GM12878 (cell line): ENCODE results near the gene KIF24. TPM values are rescaled to one million over a fixed set of nuclear protein-coding genes. Genes with fewer than 3 reads are reported as not detected.
"Not testable (repeated sequence)": the region's sequence is repeated elsewhere in the genome, so short reads cannot be mapped to it uniquely, and the experiment has no call there.

ENCODE experiments used
- ATAC-seq: fragments of 200-7000 bp; cut with Tn5 transposase; 3 replicates; pipeline ENCODE4 v1.9.1; 2020; ENCODE audit warnings: mild to moderate bottlenecking, moderate library complexity
- BruUV-seq: library from RNA; stranded (reverse); fragments of 400-500 nt; replicated peaks from 2 replicates; lab custom pipeline; 2021; lab: Mats Ljungman, UMichigan
- CTCF ChIA-PET: fragments of 300-600 bp; sonication (Branson Sonifier 250); formaldehyde crosslinking; extraction: SDS; loops from one replicate; lab custom pipeline; 2021; ENCODE audit warnings: inconsistent platforms; lab: Yijun Ruan, JAX
- POLR2A ChIA-PET: fragments of 350-600 bp; formaldehyde crosslinking; extraction: SDS; loops from one replicate; lab custom pipeline; 2021; ENCODE audit warnings: inconsistent platforms; lab: Charles Lee
- RAD21 ChIA-PET: fragments of 300-600 bp; sonication (Branson Sonifier 250); formaldehyde crosslinking; loops from one replicate; lab custom pipeline; 2023; ENCODE audit warnings: antibody characterized with exemption; ENCODE audit not compliant: unreplicated experiment; lab: Charles Lee
- SMC1A ChIA-PET: fragments of 300-600 bp; sonication (Branson Sonifier 250); formaldehyde crosslinking; loops from one replicate; lab custom pipeline; 2023; ENCODE audit not compliant: unreplicated experiment, uncharacterized antibody; lab: Charles Lee
- DNase-seq: peaks from one replicate; pipeline ENCODE4 v3.0.0-alpha.2; 2011; ENCODE audit warnings: low read depth, low spot score
- FAIRE-seq: peaks from 3 replicates; lab custom pipeline; 2011; peaks lifted over from hg19 to GRCh38; lab: Jason Lieb, UNC
- H2AFZ ChIP-seq: 2 replicates; pipeline ENCODE4 v1.6.0; 2011; ENCODE audit warnings: low read depth, low read length, control low read depth; ENCODE audit not compliant: control insufficient read depth
- H3K27ac ChIP-seq: 2 replicates; pipeline ENCODE4 v1.5.1; 2011; ENCODE audit warnings: control low read depth; ENCODE audit not compliant: control insufficient read depth, insufficient read depth
- H3K27me3 ChIP-seq, 2 experiments: replicated peaks in 1 of 2; 2 replicates each; pipeline versions ENCODE4 v1.6.0 to v1.6.1; 2011; ENCODE audit warnings: low read length in 1 of 2; ENCODE audit not compliant: control insufficient read depth in 2 of 2, insufficient read depth in 2 of 2
- H3K36me3 ChIP-seq, 2 experiments: 2 replicates each; pipeline ENCODE4 v1.5.1; 2011; ENCODE audit warnings: low read length in 1 of 2; ENCODE audit not compliant: control insufficient read depth in 2 of 2, insufficient read depth in 2 of 2
- H3K4me1 ChIP-seq: 2 replicates; pipeline ENCODE4 v1.6.1; 2011; ENCODE audit warnings: mild to moderate bottlenecking, low read length, moderate library complexity, mixed read lengths; ENCODE audit not compliant: control insufficient read depth, insufficient read depth
- H3K4me2 ChIP-seq: 2 replicates; pipeline ENCODE4 v1.6.0; 2011; ENCODE audit warnings: control low read depth; ENCODE audit not compliant: control insufficient read depth, insufficient read depth
- H3K4me3 ChIP-seq: fragments of 200-600 bp; sonication (generic); 2 replicates; pipeline ENCODE4 v1.5.1; 2016
- H3K79me2 ChIP-seq: 2 replicates; pipeline ENCODE4 v1.6.0; 2011; ENCODE audit warnings: low read length; ENCODE audit not compliant: control insufficient read depth, insufficient read depth
- H3K9ac ChIP-seq: 2 replicates; pipeline ENCODE4 v1.8.0; 2011; ENCODE audit warnings: low read length, control low read depth, mixed read lengths; ENCODE audit not compliant: control insufficient read depth, insufficient read depth
- H3K9me3 ChIP-seq: replicated peaks from 3 replicates; pipeline ENCODE4 v1.5.1; 2011; ENCODE audit warnings: mild to moderate bottlenecking, low read length; ENCODE audit not compliant: control insufficient read depth, insufficient read depth
- H4K20me1 ChIP-seq: 2 replicates; pipeline ENCODE4 v1.6.0; 2011; ENCODE audit not compliant: control insufficient read depth, insufficient read depth
- BRCA1 ChIP-seq: IDR thresholded peaks from 2 replicates; pipeline ENCODE4 v1.6.1; 2011; ENCODE audit warnings: low read depth, low read length, improper control_type of control experiment
- KDM1A ChIP-seq: fragments of 200-600 bp; sonication (generic); IDR thresholded peaks from 2 replicates; pipeline ENCODE4 v1.6.1; 2016; ENCODE audit warnings: borderline replicate concordance
- LARP7 ChIP-seq: fragments of 450-650 bp; IDR thresholded peaks from 2 replicates; pipeline ENCODE4 v1.6.1; 2017; ENCODE audit warnings: mild to moderate bottlenecking
- MXI1 ChIP-seq: fragments of 150-350 bp; IDR thresholded peaks from 2 replicates; pipeline ENCODE4 v1.6.1; 2011; ENCODE audit warnings: low read depth, mild to moderate bottlenecking, inconsistent platforms, low read length, improper control_type of control experiment
- RCOR1 ChIP-seq: conservative IDR thresholded peaks from 2 replicates; pipeline ENCODE4 v1.6.1; 2012; ENCODE audit warnings: low read depth, low read length, improper control_type of control experiment
- SP1 ChIP-seq: IDR thresholded peaks from one replicate; pipeline ENCODE4 v1.6.1; 2011; ENCODE audit warnings: low read depth, low read length
- TCF7 ChIP-seq: IDR thresholded peaks from 2 replicates; pipeline ENCODE4 v1.6.1; 2014; ENCODE audit warnings: antibody characterized with exemption, borderline replicate concordance
- WGBS: methylation state at CpG from one replicate; pipeline ENCODE4 v1.1.6; 2016; ENCODE audit warnings: low lambda C conversion rate; ENCODE audit not compliant: insufficient replicate concordance, insufficient coverage; ENCODE audit errors: missing lambda C conversion rate; 5-methylcytosine and 5-hydroxymethylcytosine counted together
- in situ Hi-C: fragments of 300-500 bp; cut with MboI; formaldehyde crosslinking; loops from 9 replicates; pipeline ENCODE4 v1.14.3; 2018; ENCODE audit warnings: mixed read lengths
- intact Hi-C: fragments of 100-400 bp; cut with micrococcal nuclease; formaldehyde crosslinking; loops from one replicate; pipeline ENCODE4 v1.14.2; 2022; ENCODE audit not compliant: unreplicated experiment
- polyA plus RNA-seq, 11 experiments: library from polyadenylated mRNA; depleted of rRNA in 4 of 11; unstranded in 6 of 11; stranded (reverse) in 5 of 11; fragments of >200 nt; fragmentation: Nextera tagmentation in 4 of 11; fragmentation: Illumina TruSeq in 1 of 11; extraction: Ambion mirVana in 4 of 11; extraction: Trizol in 1 of 11; gene quantifications; 1 replicate in 1 of 11; 2 replicates in 10 of 11; pipeline versions ENCODE4 v1.2.1 to v1.2.3, GENCODE V29; 2011 to 2016; ENCODE audit warnings: inconsistent platforms in 2 of 11, missing spikeins in 2 of 11, low read depth in 1 of 11
- total RNA-seq, 4 experiments: library from RNA; depleted of rRNA in 3 of 4; stranded (reverse); fragments of >200 nt in 3 of 4; fragmentation: Illumina TruSeq in 1 of 4; extraction: Trizol in 1 of 4; gene quantifications; 2 replicates each; pipeline versions ENCODE4 v1.2.1 to v1.2.3, GENCODE V29; 2013 to 2021
- TF ChIP-seq, protein P1 (sequence below): fragments of 450-650 bp; IDR thresholded peaks from 2 replicates; pipeline ENCODE4 v1.6.1; 2017; ENCODE audit warnings: mild to moderate bottlenecking

The KIF24 gene
- total and polyA plus RNA-seq, 10 of the 15 experiments (the other 5 are each of a cell fraction or from before 2014, with no cell fraction given): 0.58 to 6.7 (median 5.3) TPM

DNA sequence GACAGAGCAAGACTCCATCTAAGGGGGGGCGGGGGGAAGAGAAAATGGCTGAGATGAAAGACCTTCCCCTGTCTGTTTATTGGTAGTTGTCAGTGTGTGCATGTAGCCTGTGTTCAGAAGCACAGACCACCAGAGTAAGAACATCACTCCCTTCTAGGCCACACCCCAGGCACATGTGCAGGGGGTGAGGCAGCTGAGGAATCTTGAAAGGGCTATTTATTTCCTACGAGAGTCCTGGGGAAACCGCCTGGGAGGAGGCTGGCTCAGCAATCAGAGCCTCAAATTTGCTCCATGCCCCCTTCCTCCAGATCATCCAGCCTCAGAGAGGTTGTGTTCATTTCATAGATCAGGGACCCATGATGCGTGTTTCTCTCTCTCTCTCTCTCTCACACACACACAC, 40.6 kb upstream of the KIF24 start:
- H2AFZ ChIP-seq: no peak overlapping the region
- ChIA-PET POLR2A (no interaction called here), RAD21 (no interaction called here), CTCF (interaction anchor here (2.5 kb wide), 1 partner anchor 10 kb away, joined by 7 read pairs; no protein-coding TSS in a partner anchor), SMC1A (no interaction called here)
- H3K27ac ChIP-seq: no peak overlapping the region
- peaks cover 2% of the 10 kb centered on the region; the same call in 1 of the 3 replicates for H3K9me3 ChIP-seq
- no peaks in the 10 kb centered on the region for H4K20me1 ChIP-seq
- in situ Hi-C loops (no loop called here), intact Hi-C loops (no loop called here)
- no peak overlapping the region for H3K9ac ChIP-seq
- 61% methylated on average over 4 of the region's 4 CpGs for WGBS
- no peaks in the 10 kb centered on the region for H3K79me2 ChIP-seq
- no peak for FAIRE-seq
- H3K4me2 ChIP-seq: no peak overlapping the region
- TF ChIP-seq KDM1A (no peak), MXI1 (no peak), SP1 (no peak), TCF7 (no peak), BRCA1 (no peak), LARP7 (no peak), RCOR1 (no peak)
- TF ChIP-seq, protein P1, sequence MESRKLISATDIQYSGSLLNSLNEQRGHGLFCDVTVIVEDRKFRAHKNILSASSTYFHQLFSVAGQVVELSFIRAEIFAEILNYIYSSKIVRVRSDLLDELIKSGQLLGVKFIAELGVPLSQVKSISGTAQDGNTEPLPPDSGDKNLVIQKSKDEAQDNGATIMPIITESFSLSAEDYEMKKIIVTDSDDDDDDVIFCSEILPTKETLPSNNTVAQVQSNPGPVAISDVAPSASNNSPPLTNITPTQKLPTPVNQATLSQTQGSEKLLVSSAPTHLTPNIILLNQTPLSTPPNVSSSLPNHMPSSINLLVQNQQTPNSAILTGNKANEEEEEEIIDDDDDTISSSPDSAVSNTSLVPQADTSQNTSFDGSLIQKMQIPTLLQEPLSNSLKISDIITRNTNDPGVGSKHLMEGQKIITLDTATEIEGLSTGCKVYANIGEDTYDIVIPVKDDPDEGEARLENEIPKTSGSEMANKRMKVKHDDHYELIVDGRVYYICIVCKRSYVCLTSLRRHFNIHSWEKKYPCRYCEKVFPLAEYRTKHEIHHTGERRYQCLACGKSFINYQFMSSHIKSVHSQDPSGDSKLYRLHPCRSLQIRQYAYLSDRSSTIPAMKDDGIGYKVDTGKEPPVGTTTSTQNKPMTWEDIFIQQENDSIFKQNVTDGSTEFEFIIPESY: no peak
- H3K4me3 ChIP-seq: no peak overlapping the region
- BruUV-seq: no TSS peak
- no peaks in the 10 kb centered on the region for H3K4me1 ChIP-seq
- H3K36me3 ChIP-seq: no peaks in the 10 kb centered on the region
- no peaks in the 10 kb centered on the region for H3K27me3 ChIP-seq
- no peak for ATAC-seq
- no peak for DNase-seq

DNA sequence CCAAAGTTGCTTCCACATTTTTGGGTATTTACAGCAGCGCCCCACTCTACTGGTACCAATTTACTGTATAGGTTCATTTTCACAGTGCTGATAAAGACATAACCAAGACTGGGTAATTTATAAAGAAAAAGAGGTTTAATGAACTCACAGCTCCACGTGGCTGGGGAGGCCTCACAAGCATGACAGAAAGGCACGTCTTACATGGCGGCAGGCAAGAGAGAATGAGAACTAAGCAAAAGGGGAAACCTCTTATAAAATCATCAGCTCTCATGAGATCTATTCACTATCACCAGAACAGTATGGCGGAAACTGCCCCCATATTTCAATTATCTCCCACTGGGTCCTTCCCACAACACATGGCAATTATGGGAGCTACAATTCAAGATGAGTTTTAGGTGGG, 39.7 kb upstream of the KIF24 start:
- SMC1A ChIA-PET, DNase-seq, H3K9me3 ChIP-seq, H3K4me1 ChIP-seq, H3K36me3 ChIP-seq, POLR2A ChIA-PET, ATAC-seq, H3K4me3 ChIP-seq, H3K27ac ChIP-seq, in situ Hi-C loops, FAIRE-seq, H3K79me2 ChIP-seq, H2AFZ ChIP-seq, intact Hi-C loops, H3K4me2 ChIP-seq, H3K27me3 ChIP-seq, BruUV-seq, RAD21 ChIA-PET, H4K20me1 ChIP-seq, H3K9ac ChIP-seq: not testable (repeated sequence)
- whole genome bisulfite sequencing: 62% methylated on average over 5 of the region's 5 CpGs
- CTCF ChIA-PET: interaction anchor here (2.5 kb wide), 1 partner anchor 11 kb away, joined by 7 read pairs; no protein-coding TSS in a partner anchor

DNA sequence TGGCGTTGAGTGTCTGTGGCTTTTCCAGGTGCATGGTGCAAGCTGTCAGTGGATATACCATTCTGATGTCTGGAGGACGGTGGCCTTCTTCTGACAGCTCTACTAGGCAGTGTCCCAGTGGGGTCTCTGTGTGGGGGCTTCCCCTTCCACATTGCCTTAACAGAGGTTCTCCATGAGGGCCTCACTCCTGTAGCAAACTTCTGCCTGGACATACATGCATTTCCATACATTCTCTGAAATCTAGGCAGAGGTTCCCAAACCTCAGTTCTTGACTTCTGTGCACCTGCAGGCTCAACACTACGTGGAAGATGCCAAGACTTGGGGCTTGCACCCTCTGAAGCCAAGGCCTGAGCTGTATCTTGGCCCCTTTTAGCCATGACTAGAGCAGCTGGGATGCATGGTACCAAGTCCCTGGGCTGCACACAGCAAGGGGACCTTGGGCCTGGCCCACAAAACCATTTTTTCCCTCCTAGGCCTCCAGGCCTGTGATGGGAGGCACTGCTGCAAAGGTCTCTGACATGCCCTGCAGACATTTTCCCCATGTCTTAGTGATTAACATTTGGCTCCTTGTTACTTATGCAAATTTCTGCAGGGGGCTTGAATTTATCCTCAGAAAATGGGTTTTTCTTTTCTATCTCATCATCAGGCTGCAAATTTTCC, 38.8 kb upstream of the KIF24 start:
- FAIRE-seq, H3K79me2 ChIP-seq, POLR2A ChIA-PET: not testable (repeated sequence)

More for the DNA sequence above, 38.8 kb upstream of the KIF24 start:
- in situ Hi-C loops, H4K20me1 ChIP-seq, H3K36me3 ChIP-seq, H3K9ac ChIP-seq, H3K4me2 ChIP-seq, H3K27me3 ChIP-seq, CTCF ChIA-PET, RAD21 ChIA-PET, BruUV-seq, SMC1A ChIA-PET, H3K9me3 ChIP-seq, H3K4me3 ChIP-seq, intact Hi-C loops, ATAC-seq, DNase-seq, H3K27ac ChIP-seq, H3K4me1 ChIP-seq, H2AFZ ChIP-seq: not testable (repeated sequence)
- WGBS: 13% methylated on average over 3 of the region's 3 CpGs
